PC-9 (cell line): ENCODE data around the gene SLC35D2. TPM values are rescaled to one million over a fixed set of nuclear protein-coding genes. Genes with fewer than 3 reads are reported as not detected.
"Not testable (repeated sequence)": the region's sequence is repeated elsewhere in the genome, so short reads cannot be mapped to it uniquely, and the experiment has no call there.

ENCODE experiments used
- BruUV-seq: library from RNA; stranded (reverse); fragments of 400-500 nt; replicated peaks from 2 replicates; lab custom pipeline; 2021; lab: Mats Ljungman, UMichigan
- CTCF ChIA-PET: fragments of 300-600 bp; sonication (Branson Sonifier 250); formaldehyde crosslinking; loops from one replicate; lab custom pipeline; 2022; ENCODE audit warnings: antibody characterized with exemption; lab: Charles Lee
- POLR2A ChIA-PET: fragments of 300-600 bp; sonication (Branson Sonifier 250); formaldehyde crosslinking; loops from one replicate; lab custom pipeline; 2022; ENCODE audit warnings: antibody characterized with exemption; ENCODE audit not compliant: unreplicated experiment; lab: Charles Lee
- DNase-seq, 2 experiments: peaks; one replicate each; pipeline versions ENCODE4 v3.0.0 to v3.0.0-alpha.2; 2015 to 2022; ENCODE audit warnings: mixed read lengths in 1 of 2
- H2AFZ ChIP-seq: fragments of 200-600 bp; sonication (generic); 2 replicates; pipeline ENCODE4 v1.8.1; 2017; ENCODE audit warnings: antibody characterized with exemption
- H3F3A ChIP-seq: fragments of 200-600 bp; sonication (generic); 2 replicates; pipeline ENCODE4 v1.8.1; 2017; ENCODE audit warnings: antibody characterized with exemption, mild to moderate bottlenecking, low read depth; ENCODE audit not compliant: insufficient read depth
- H3K27ac ChIP-seq: fragments of 200-600 bp; sonication (generic); 2 replicates; pipeline ENCODE4 v1.6.1; 2016; ENCODE audit warnings: mixed run types
- H3K27me3 ChIP-seq: fragments of 200-600 bp; sonication (generic); 2 replicates; pipeline ENCODE4 v1.6.1; 2016; ENCODE audit warnings: low read depth, mixed run types; ENCODE audit not compliant: insufficient read depth
- H3K36me3 ChIP-seq: fragments of 200-600 bp; sonication (generic); 2 replicates; pipeline ENCODE4 v1.6.1; 2016; ENCODE audit warnings: low read depth, mixed run types
- H3K4me1 ChIP-seq: fragments of 200-600 bp; sonication (generic); replicated peaks from 2 replicates; pipeline ENCODE4 v1.6.1; 2016; ENCODE audit warnings: mixed run types; ENCODE audit not compliant: insufficient read depth
- H3K4me2 ChIP-seq: fragments of 200-600 bp; sonication (generic); 2 replicates; pipeline ENCODE4 v1.6.1; 2017; ENCODE audit warnings: mixed run types
- H3K4me3 ChIP-seq: fragments of 200-600 bp; sonication (generic); 2 replicates; pipeline ENCODE4 v1.6.1; 2016; ENCODE audit warnings: mixed run types
- H3K79me2 ChIP-seq: fragments of 200-600 bp; sonication (generic); 2 replicates; pipeline ENCODE4 v1.6.1; 2017; ENCODE audit warnings: low read depth, mixed run types
- H3K9me2 ChIP-seq: fragments of 200-600 bp; sonication (generic); 2 replicates; pipeline ENCODE4 v1.8.1; 2017; ENCODE audit warnings: mild to moderate bottlenecking; ENCODE audit not compliant: insufficient read depth
- H3K9me3 ChIP-seq: fragments of 200-600 bp; sonication (generic); 2 replicates; pipeline ENCODE4 v1.8.1; 2016; ENCODE audit warnings: low read depth; ENCODE audit not compliant: insufficient read depth
- H4K20me1 ChIP-seq: fragments of 200-600 bp; sonication (generic); 2 replicates; pipeline ENCODE4 v1.8.1; 2017; ENCODE audit not compliant: insufficient read depth
- CTCF ChIP-seq: fragments of 200-600 bp; sonication (generic); conservative IDR thresholded peaks from 2 replicates; pipeline ENCODE4 v1.6.1; 2017; ENCODE audit warnings: mixed run types, antibody characterized with exemption, mild to moderate bottlenecking, moderate library complexity
- EZH2 ChIP-seq: fragments of 200-600 bp; sonication (generic); IDR thresholded peaks from 2 replicates; pipeline ENCODE4 v1.8.0; 2017; ENCODE audit warnings: antibody characterized with exemption, low read depth
- intact Hi-C: fragments of 100-400 bp; cut with micrococcal nuclease; formaldehyde crosslinking; loops from one replicate; pipeline ENCODE4 v1.10.0; 2022; ENCODE audit not compliant: unreplicated experiment
- total RNA-seq: library from RNA; stranded (reverse); gene quantifications from 2 replicates; pipeline ENCODE4 v1.2.3, GENCODE V29; 2021

SLC35D2 gene
- total RNA-seq, 1 experiment from 2014 or later: 27.6 TPM

- Histone ChIP-seq H4K20me1 (no peaks in the 10 kb centered on the region), H3K79me2 (peaks cover 14% of the 10 kb centered on the region; the same call in 1 of the 2 replicates), H3K4me1 (peaks cover 33% of the 10 kb centered on the region), H3K9me3 (no peaks in the 10 kb centered on the region), H3F3A (peaks cover 14% of the 10 kb centered on the region), H3K27ac (no peak overlapping the region), H3K4me2 (no peak overlapping the region), H3K9me2 (no peaks in the 10 kb centered on the region), H3K4me3 (no peak overlapping the region), H3K27me3 (no peaks in the 10 kb centered on the region), H2AFZ (no peak overlapping the region), H3K36me3 (no peaks in the 10 kb centered on the region)
- no TSS peak for BruUV-seq
- no peak for DNase-seq
- intact Hi-C loops: loop anchor here (5.0 kb wide), 1 partner anchor 37 kb away; no protein-coding TSS in a partner anchor
- ChIA-PET POLR2A (no interaction called here), CTCF (interaction anchor here (1.2 kb wide), 1 partner anchor 52 kb away, joined by 3 read pairs; no protein-coding TSS in a partner anchor)
- TF ChIP-seq EZH2: no peak
- TF ChIP-seq CTCF: no peak
Measured at GRCh38 chr9:96379461-96379860, 4.0 kb downstream of the SLC35D2 start.

GRCh38 chr9:96378187-96378586 is 5.3 kb downstream of the SLC35D2 start:
- Histone ChIP-seq H3K4me3 (no peak overlapping the region), H3K36me3 (no peaks in the 10 kb centered on the region), H3K27ac (no peak overlapping the region), H2AFZ (no peak overlapping the region), H3K9me3 (no peaks in the 10 kb centered on the region), H4K20me1 (no peaks in the 10 kb centered on the region), H3F3A (peaks cover 7% of the 10 kb centered on the region), H3K27me3 (no peaks in the 10 kb centered on the region), H3K4me2 (no peak overlapping the region), H3K4me1 (peaks cover 26% of the 10 kb centered on the region), H3K9me2 (no peaks in the 10 kb centered on the region), H3K79me2 (peaks cover 14% of the 10 kb centered on the region; the same call in 1 of the 2 replicates)
- BruUV-seq: no TSS peak
- intact Hi-C loops: loop anchor here (5.0 kb wide), 1 partner anchor 36 kb away; no protein-coding TSS in a partner anchor
- ChIA-PET CTCF (interaction anchor here (0.6 kb wide), 1 partner anchor 14 kb away, joined by 5 read pairs; no protein-coding TSS in a partner anchor), POLR2A (interaction anchor here (0.6 to 0.7 kb wide), 2 partner anchors 8 to 15 kb away, joined by 3 to 11 read pairs; no protein-coding TSS in a partner anchor)
- no peak for DNase-seq
- TF ChIP-seq EZH2 (no peak), CTCF (no peak)

- Histone ChIP-seq H3K9me2 (no peaks in the 10 kb centered on the region), H2AFZ (no peak overlapping the region), H3K9me3 (no peaks in the 10 kb centered on the region), H3K27ac (peak overlapping the region; percentile 42; the same call in 1 of the 2 replicates), H3K79me2 (peaks cover 11% of the 10 kb centered on the region; the same call in 1 of the 2 replicates), H4K20me1 (no peaks in the 10 kb centered on the region), H3K4me2 (peak overlapping the region; percentile 38), H3F3A (peaks cover 7% of the 10 kb centered on the region; the same call in 1 of the 2 replicates), H3K4me1 (peaks cover 19% of the 10 kb centered on the region), H3K4me3 (no peak overlapping the region), H3K27me3 (no peaks in the 10 kb centered on the region), H3K36me3 (no peaks in the 10 kb centered on the region)
- CTCF ChIA-PET: no interaction called here
- POLR2A ChIA-PET: interaction anchor here (0.6 to 0.7 kb wide), 2 partner anchors 9 to 42 kb away, joined by 3 to 5 read pairs; no protein-coding TSS in a partner anchor
- BruUV-seq: no TSS peak
- TF ChIP-seq CTCF (no peak), EZH2 (no peak)
- peak; percentile 46 to 72 for DNase-seq
- intact Hi-C loops: loop anchor here (5.0 kb wide), 1 partner anchor 35 kb away; no protein-coding TSS in a partner anchor
Measured at GRCh38 chr9:96376891-96377874, 6.3 kb downstream of the SLC35D2 start.

- H3K4me2 ChIP-seq, H4K20me1 ChIP-seq, H3K4me3 ChIP-seq, H3K27ac ChIP-seq, H2AFZ ChIP-seq, H3K36me3 ChIP-seq, CTCF ChIA-PET, BruUV-seq, H3K27me3 ChIP-seq, H3K9me3 ChIP-seq, H3K9me2 ChIP-seq, DNase-seq, POLR2A ChIA-PET, H3F3A ChIP-seq: not testable (repeated sequence)
- intact Hi-C loops: loop anchor here (5.0 kb wide), 1 partner anchor 33 kb away; no protein-coding TSS in a partner anchor
- peaks cover 11% of the 10 kb centered on the region; the same call in 1 of the 2 replicates for H3K79me2 ChIP-seq
- H3K4me1 ChIP-seq: peaks cover 16% of the 10 kb centered on the region
Measured at GRCh38 chr9:96375507-96375906, 8.0 kb downstream of the SLC35D2 start.
